Islet of Langerhans (tissue), 1 donor: ENCODE measurements around the gene MEIS2.

ENCODE experiments used
- FAIRE-seq: peaks from one replicate; lab custom pipeline; 2011; peaks lifted over from hg19 to GRCh38; lab: Jason Lieb, UNC

MEIS2 gene

GRCh38 chr15:36878684-36879262 lies 221.6 kb downstream of the MEIS2 start:
- no peak for FAIRE-seq

- no peak for FAIRE-seq
Measured at GRCh38 chr15:36877796-36878683, 222.3 kb downstream of the MEIS2 start.

GRCh38 chr15:36877294-36877693 lies 223.1 kb downstream of the MEIS2 start:
- no peak for FAIRE-seq

GRCh38 chr15:36875740-36876334 lies 224.5 kb downstream of the MEIS2 start:
- no peak for FAIRE-seq

- no peak for FAIRE-seq
Measured at GRCh38 chr15:36874930-36875329, 225.4 kb downstream of the MEIS2 start.

GRCh38 chr15:36867436-36867835 lies 232.9 kb downstream of the MEIS2 start:
- no peak for FAIRE-seq

- no peak for FAIRE-seq
Measured at GRCh38 chr15:36866896-36867295, 233.5 kb downstream of the MEIS2 start.

GRCh38 chr15:36863570-36863969 lies 236.8 kb downstream of the MEIS2 start:
- FAIRE-seq: no peak

- FAIRE-seq: no peak
Measured at GRCh38 chr15:36860792-36861191, 239.6 kb downstream of the MEIS2 start.

GRCh38 chr15:36858423-36858822 lies 241.9 kb downstream of the MEIS2 start:
- peak; percentile 13 for FAIRE-seq

- FAIRE-seq: no peak
Measured at GRCh38 chr15:36856339-36856973, 243.9 kb downstream of the MEIS2 start.

GRCh38 chr15:36850864-36851263 lies 249.5 kb downstream of the MEIS2 start:
- FAIRE-seq: no peak

GRCh38 chr15:36845270-36845669 lies 255.1 kb downstream of the MEIS2 start:
- FAIRE-seq: no peak

- FAIRE-seq: peak; percentile 60
Measured at GRCh38 chr15:36844534-36844998, 255.8 kb downstream of the MEIS2 start.

- FAIRE-seq: peak; percentile 24
Measured at GRCh38 chr15:36843822-36844221, 256.5 kb downstream of the MEIS2 start.

- FAIRE-seq: no peak
Measured at GRCh38 chr15:36841193-36841592, 259.2 kb downstream of the MEIS2 start.
